Esophagus squamous epithelium (tissue), 4 donors: ENCODE data around the gene KRT31.

Experiments
- POLR2A ChIP-seq, 4 donors: fragments of 450-650 bp; IDR thresholded peaks; one replicate each; pipeline ENCODE4 v1.6.1; 2017; ENCODE audit warnings: antibody characterized with exemption in 4 of 4, mild to moderate bottlenecking in 4 of 4, moderate library complexity in 3 of 4
- TF ChIP-seq, protein P1 (sequence below), 6 experiments: fragments of 450-650 bp in 4 of 6; fragments of 200-600 bp in 2 of 6; sonication (generic) in 2 of 6; IDR thresholded peaks; one replicate each; pipeline ENCODE4 v1.5.1; 2016 to 2019; ENCODE audit warnings: antibody characterized with exemption in 6 of 6, mild to moderate bottlenecking in 4 of 6, moderate library complexity in 4 of 6

DNA sequence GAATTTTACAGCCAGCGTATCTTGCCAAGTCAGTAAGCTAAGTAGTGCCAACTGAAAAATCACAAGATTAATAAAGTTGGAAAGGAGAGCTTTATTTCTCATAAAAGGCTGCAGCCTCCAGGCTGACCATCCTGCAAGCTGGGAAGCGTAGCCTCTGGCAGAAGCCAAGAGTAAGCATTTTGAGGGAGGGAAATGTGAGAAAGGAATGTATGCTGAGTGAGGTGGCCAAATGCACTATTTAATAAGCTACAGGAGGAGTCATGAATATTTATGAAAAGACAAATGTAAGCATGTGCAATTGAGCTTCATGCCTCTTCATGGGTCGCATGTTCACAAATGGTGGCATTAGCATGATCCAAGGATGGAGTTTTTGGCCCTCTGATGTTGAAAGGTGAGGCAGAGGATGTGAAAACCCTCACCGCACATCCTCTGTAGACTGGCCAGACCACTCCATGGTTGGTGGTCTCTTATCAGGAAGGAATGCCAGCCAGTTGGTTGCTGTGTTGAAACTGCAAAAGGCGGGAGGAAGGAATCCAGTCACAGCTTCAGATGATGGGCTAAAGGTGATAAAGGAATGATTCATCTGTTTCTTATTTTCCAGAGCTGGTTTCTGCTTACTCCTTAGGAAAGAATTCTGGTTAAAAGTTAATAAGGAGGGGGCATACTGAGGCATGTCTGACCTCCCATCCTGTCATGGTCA is 37.0 kb downstream of the KRT31 start:
- TF ChIP-seq, protein P1, sequence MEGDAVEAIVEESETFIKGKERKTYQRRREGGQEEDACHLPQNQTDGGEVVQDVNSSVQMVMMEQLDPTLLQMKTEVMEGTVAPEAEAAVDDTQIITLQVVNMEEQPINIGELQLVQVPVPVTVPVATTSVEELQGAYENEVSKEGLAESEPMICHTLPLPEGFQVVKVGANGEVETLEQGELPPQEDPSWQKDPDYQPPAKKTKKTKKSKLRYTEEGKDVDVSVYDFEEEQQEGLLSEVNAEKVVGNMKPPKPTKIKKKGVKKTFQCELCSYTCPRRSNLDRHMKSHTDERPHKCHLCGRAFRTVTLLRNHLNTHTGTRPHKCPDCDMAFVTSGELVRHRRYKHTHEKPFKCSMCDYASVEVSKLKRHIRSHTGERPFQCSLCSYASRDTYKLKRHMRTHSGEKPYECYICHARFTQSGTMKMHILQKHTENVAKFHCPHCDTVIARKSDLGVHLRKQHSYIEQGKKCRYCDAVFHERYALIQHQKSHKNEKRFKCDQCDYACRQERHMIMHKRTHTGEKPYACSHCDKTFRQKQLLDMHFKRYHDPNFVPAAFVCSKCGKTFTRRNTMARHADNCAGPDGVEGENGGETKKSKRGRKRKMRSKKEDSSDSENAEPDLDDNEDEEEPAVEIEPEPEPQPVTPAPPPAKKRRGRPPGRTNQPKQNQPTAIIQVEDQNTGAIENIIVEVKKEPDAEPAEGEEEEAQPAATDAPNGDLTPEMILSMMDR (IDR thresholded peaks at IDR 0.05): no peak
- no peak for TF ChIP-seq POLR2A (IDR thresholded peaks at IDR 0.05)
